GM23248 (cell line): Measurements from ENCODE around the gene NAP1L5. TPM values are rescaled to one million over a fixed set of nuclear protein-coding genes. Genes with fewer than 3 reads are reported as not detected.

Experiments
- DNase-seq: peaks from one replicate; pipeline ENCODE4 v3.0.0-alpha.2; 2015
- H2AFZ ChIP-seq: fragments of 200-600 bp; sonication (generic); 2 replicates; pipeline ENCODE4 v1.6.1; 2016; ENCODE audit warnings: antibody characterized with exemption
- H3F3A ChIP-seq: fragments of 200-600 bp; sonication (generic); 2 replicates; pipeline ENCODE4 v1.6.1; 2016; ENCODE audit warnings: mild to moderate bottlenecking, antibody characterized with exemption, mixed run types; ENCODE audit not compliant: insufficient read depth
- H3K27ac ChIP-seq: fragments of 200-600 bp; sonication (generic); 2 replicates; pipeline ENCODE4 v1.5.1; 2016; ENCODE audit warnings: mild to moderate bottlenecking
- H3K27me3 ChIP-seq: fragments of 200-600 bp; sonication (generic); replicated peaks from 2 replicates; pipeline ENCODE4 v1.6.1; 2016; ENCODE audit warnings: mild to moderate bottlenecking; ENCODE audit not compliant: insufficient read depth
- H3K36me3 ChIP-seq: fragments of 200-600 bp; sonication (generic); 2 replicates; pipeline ENCODE4 v1.6.1; 2016; ENCODE audit warnings: low read depth, mild to moderate bottlenecking
- H3K4me1 ChIP-seq: fragments of 200-600 bp; sonication (generic); 2 replicates; pipeline ENCODE4 v1.6.1; 2016; ENCODE audit warnings: mild to moderate bottlenecking; ENCODE audit not compliant: insufficient read depth
- H3K4me2 ChIP-seq: fragments of 200-600 bp; sonication (generic); one replicate; pipeline ENCODE4 v1.6.1; 2016; ENCODE audit warnings: mild to moderate bottlenecking; ENCODE audit not compliant: unreplicated experiment
- H3K4me3 ChIP-seq: fragments of 200-600 bp; sonication (generic); 2 replicates; pipeline ENCODE4 v1.5.1; 2016; ENCODE audit warnings: mild to moderate bottlenecking
- H3K79me2 ChIP-seq: fragments of 200-600 bp; sonication (generic); 2 replicates; pipeline ENCODE4 v1.6.1; 2016; ENCODE audit warnings: mild to moderate bottlenecking; ENCODE audit not compliant: insufficient read depth
- H3K9ac ChIP-seq: fragments of 200-600 bp; sonication (generic); 2 replicates; pipeline ENCODE4 v1.6.1; 2016; ENCODE audit warnings: mild to moderate bottlenecking
- H3K9me2 ChIP-seq: fragments of 200-600 bp; sonication (generic); 2 replicates; pipeline ENCODE4 v1.6.1; 2016; ENCODE audit warnings: mixed run types, mild to moderate bottlenecking, moderate library complexity; ENCODE audit not compliant: insufficient read depth
- H3K9me3 ChIP-seq: fragments of 200-600 bp; sonication (generic); one replicate; pipeline ENCODE4 v1.6.1; 2017; ENCODE audit warnings: low read depth
- H4K20me1 ChIP-seq: fragments of 200-600 bp; sonication (generic); 2 replicates; pipeline ENCODE4 v1.6.0; 2016; ENCODE audit not compliant: insufficient read depth
- EZH2 ChIP-seq: fragments of 200-600 bp; sonication (generic); IDR thresholded peaks from 2 replicates; pipeline ENCODE4 v1.6.1; 2018; ENCODE audit warnings: antibody characterized with exemption, mild to moderate bottlenecking; ENCODE audit not compliant: insufficient read depth, poor library complexity, severe bottlenecking
- EZH2phosphoT487 ChIP-seq: fragments of 200-600 bp; sonication (generic); IDR thresholded peaks from 2 replicates; pipeline ENCODE4 v1.6.1; 2018; ENCODE audit warnings: antibody characterized with exemption, moderate library complexity, mild to moderate bottlenecking, low read depth; ENCODE audit not compliant: insufficient read depth
- WGBS, 2 experiments: methylation state at CpG; one replicate each; pipeline ENCODE4 v1.1.6; 2015 to 2017; ENCODE audit warnings: low lambda C conversion rate in 2 of 2, low coverage in 1 of 2; ENCODE audit errors: missing lambda C conversion rate in 2 of 2; 5-methylcytosine and 5-hydroxymethylcytosine counted together
- in situ Hi-C: fragments of 300-500 bp; cut with MboI; formaldehyde crosslinking; loops from 2 replicates; pipeline ENCODE4 v1.15.0; 2020
- polyA plus RNA-seq: library from polyadenylated mRNA; unstranded; fragments of >200 nt; fragmentation: Nextera tagmentation; extraction: Ambion mirVana; gene quantifications from 2 replicates; pipeline ENCODE4 v1.2.1, GENCODE V29; 2016
- total RNA-seq: library from RNA; depleted of rRNA; stranded (reverse); fragments of >200 nt; shearing (Covaris generic); gene quantifications from 2 replicates; pipeline ENCODE4 v1.2.3, GENCODE V29; 2014

NAP1L5 gene
- total and polyA plus RNA-seq, 2 experiments from 2014 or later, result 5.2 to 8.8 TPM

GRCh38 chr4:88729146-88729760, 31.6 kb upstream of the NAP1L5 start:
- TF ChIP-seq EZH2 (no peak), EZH2phosphoT487 (no peak)
- Histone ChIP-seq H3K4me3 (no peak overlapping the region), H3F3A (0 out of 2 replicates have a peak, but pooled peaks cover 7% of the 10 kb centered on the region), H3K27me3 (no peaks in the 10 kb centered on the region), H3K4me2 (no peak overlapping the region), H3K4me1 (0 out of 2 replicates have a peak, but pooled peaks cover 4% of the 10 kb centered on the region), H3K9ac (no peak overlapping the region), H3K9me3 (no peaks in the 10 kb centered on the region), H2AFZ (no peak overlapping the region), H3K79me2 (no peaks in the 10 kb centered on the region), H3K36me3 (peaks cover 22% of the 10 kb centered on the region; the same call in 1 of the 2 replicates), H3K9me2 (no peaks in the 10 kb centered on the region), H3K27ac (no peak overlapping the region), H4K20me1 (no peaks in the 10 kb centered on the region)
- in situ Hi-C loops, result no loop called here
- 92 to 93% methylated on average over 6 of the region's 6 CpGs for WGBS, 2 experiments
- DNase-seq, result no peak

- H3K27me3 ChIP-seq, result no peaks in the 10 kb centered on the region
- no peaks in the 10 kb centered on the region for H3K9me2 ChIP-seq
- H3K79me2 ChIP-seq, result no peaks in the 10 kb centered on the region
- in situ Hi-C loops, result no loop called here
- no peak overlapping the region for H3K4me3 ChIP-seq
- H3K9me3 ChIP-seq, result no peaks in the 10 kb centered on the region
- no peak overlapping the region for H3K9ac ChIP-seq
- no peak for DNase-seq
- TF ChIP-seq EZH2phosphoT487 (no peak), EZH2 (no peak)
- no peak overlapping the region for H2AFZ ChIP-seq
- H3K36me3 ChIP-seq, result peaks cover 24% of the 10 kb centered on the region; the same call in 1 of the 2 replicates
- H3K27ac ChIP-seq, result no peak overlapping the region
- 54 to 65% methylated on average over 6 of the region's 6 CpGs for WGBS, 2 experiments
- H3F3A ChIP-seq, result 0 out of 2 replicates have a peak, but pooled peaks cover 7% of the 10 kb centered on the region
- no peak overlapping the region for H3K4me2 ChIP-seq
- H3K4me1 ChIP-seq, result 0 out of 2 replicates have a peak, but pooled peaks cover 4% of the 10 kb centered on the region
- no peaks in the 10 kb centered on the region for H4K20me1 ChIP-seq
Measured at GRCh38 chr4:88728146-88728545, 30.5 kb upstream of the NAP1L5 start.

- Histone ChIP-seq H3K9ac (no peak overlapping the region), H3K27me3 (no peaks in the 10 kb centered on the region), H3K79me2 (no peaks in the 10 kb centered on the region), H3F3A (no peaks in the 10 kb centered on the region), H3K4me1 (peaks cover 7% of the 10 kb centered on the region; the same call in 1 of the 2 replicates), H3K4me2 (no peak overlapping the region), H3K9me3 (no peaks in the 10 kb centered on the region), H4K20me1 (no peaks in the 10 kb centered on the region), H3K9me2 (no peaks in the 10 kb centered on the region), H2AFZ (no peak overlapping the region), H3K4me3 (no peak overlapping the region), H3K27ac (no peak overlapping the region), H3K36me3 (peaks cover 31% of the 10 kb centered on the region; the same call in 1 of the 2 replicates)
- 38 to 45% methylated on average over 2 of the region's 2 CpGs for WGBS, 2 experiments
- DNase-seq, result peak; percentile 12
- TF ChIP-seq EZH2phosphoT487 (no peak), EZH2 (no peak)
- in situ Hi-C loops, result no loop called here
Measured at GRCh38 chr4:88725986-88726385, 28.4 kb upstream of the NAP1L5 start.

DNA sequence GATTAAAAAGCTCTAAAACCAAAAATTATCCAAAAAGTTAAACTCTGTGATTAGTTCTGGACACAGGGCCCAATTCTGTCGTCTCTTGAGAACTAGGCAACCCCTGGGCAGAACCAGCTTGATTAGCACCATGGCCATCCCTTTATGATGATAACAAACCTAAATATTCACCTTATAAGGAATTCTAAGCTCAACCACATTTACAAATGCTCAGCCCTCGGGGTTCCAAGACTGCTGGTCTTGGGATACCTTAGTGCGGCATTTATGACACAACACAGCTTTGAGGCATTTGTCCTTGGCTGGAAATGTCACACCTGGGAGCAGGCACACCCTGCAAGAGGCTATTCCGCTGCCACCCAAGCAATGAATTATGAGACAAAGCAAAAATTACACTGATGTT, 27.5 kb upstream of the NAP1L5 start:
- no peaks in the 10 kb centered on the region for H3K9me2 ChIP-seq
- no peak overlapping the region for H3K4me2 ChIP-seq
- H3K4me3 ChIP-seq, result no peak overlapping the region
- no peaks in the 10 kb centered on the region for H3F3A ChIP-seq
- H3K4me1 ChIP-seq, result peaks cover 13% of the 10 kb centered on the region; the same call in 1 of the 2 replicates
- no peak overlapping the region for H2AFZ ChIP-seq
- WGBS, 2 experiments, result 94 to 98% methylated on average over 4 of the region's 4 CpGs
- DNase-seq, result no peak
- no peak overlapping the region for H3K27ac ChIP-seq
- TF ChIP-seq EZH2 (no peak), EZH2phosphoT487 (no peak)
- in situ Hi-C loops, result no loop called here
- H4K20me1 ChIP-seq, result no peaks in the 10 kb centered on the region
- H3K9me3 ChIP-seq, result no peaks in the 10 kb centered on the region
- H3K36me3 ChIP-seq, result peaks cover 22% of the 10 kb centered on the region; the same call in 1 of the 2 replicates
- no peak overlapping the region for H3K9ac ChIP-seq
- no peaks in the 10 kb centered on the region for H3K27me3 ChIP-seq
- H3K79me2 ChIP-seq, result no peaks in the 10 kb centered on the region
